Neuronal stem cell (in vitro differentiated cells): Measurements from ENCODE around the gene B9D1.
A peak's percentile ranks its signal among the peaks of the same experiment; 100 is the strongest.

Source experiments
- DNase-seq: peaks from one replicate; pipeline ENCODE4 v3.0.0-alpha.2; 2013; ENCODE audit warnings: low spot score
- H2AFZ ChIP-seq: one replicate; pipeline ENCODE4 v1.6.1; 2013; ENCODE audit warnings: mild to moderate bottlenecking, low read length, inconsistent platforms
- H2AK5ac ChIP-seq: 2 replicates; pipeline ENCODE4 v1.6.1; 2013; ENCODE audit warnings: low read depth, mild to moderate bottlenecking, inconsistent platforms, low read length, moderate library complexity, mixed read lengths
- H2BK120ac ChIP-seq: 2 replicates; pipeline ENCODE4 v1.6.1; 2013; ENCODE audit warnings: low read depth, mild to moderate bottlenecking, inconsistent platforms, low read length, moderate library complexity, mixed read lengths
- H2BK12ac ChIP-seq: one replicate; pipeline ENCODE4 v1.6.1; 2013; ENCODE audit warnings: low read length, inconsistent platforms
- H2BK15ac ChIP-seq: 2 replicates; pipeline ENCODE4 v1.6.1; 2013; ENCODE audit warnings: mild to moderate bottlenecking, low read length, inconsistent platforms, mixed read lengths
- H2BK5ac ChIP-seq: one replicate; pipeline ENCODE4 v1.6.1; 2013; ENCODE audit warnings: inconsistent platforms, mild to moderate bottlenecking, low read length, moderate library complexity
- H3K14ac ChIP-seq: one replicate; pipeline ENCODE4 v1.6.1; 2013; ENCODE audit warnings: low read length, inconsistent platforms
- H3K18ac ChIP-seq: 2 replicates; pipeline ENCODE4 v1.6.1; 2013; ENCODE audit warnings: low read length, inconsistent platforms
- H3K23ac ChIP-seq: 2 replicates; pipeline ENCODE4 v1.6.1; 2013; ENCODE audit warnings: low read depth, mild to moderate bottlenecking, mixed read lengths, low read length, inconsistent platforms; ENCODE audit not compliant: poor library complexity
- H3K27ac ChIP-seq: replicated peaks from 3 replicates; pipeline ENCODE4 v1.5.1; 2013; ENCODE audit warnings: low read length, inconsistent platforms
- H3K27me3 ChIP-seq, 3 experiments: 2 replicates each; pipeline ENCODE4 v1.6.1; 2013; ENCODE audit warnings: low read length in 3 of 3, mild to moderate bottlenecking in 2 of 3, inconsistent platforms in 1 of 3, low read depth in 1 of 3, mixed read lengths in 1 of 3, moderate library complexity in 1 of 3; ENCODE audit not compliant: control insufficient read depth in 3 of 3, insufficient read depth in 3 of 3
- H3K36me3 ChIP-seq, 2 donors: replicated peaks in 1 of 2; 2 replicates each; pipeline ENCODE4 v1.6.1; 2013; ENCODE audit warnings: low read length in 2 of 2; ENCODE audit not compliant: control insufficient read depth in 2 of 2, insufficient read depth in 2 of 2
- H3K4ac ChIP-seq: 2 replicates; pipeline ENCODE4 v1.6.1; 2013; ENCODE audit warnings: inconsistent platforms, mild to moderate bottlenecking, low read length, moderate library complexity
- H3K4me1 ChIP-seq, 2 donors: 1 replicate in 1 of 2; 2 replicates in 1 of 2; pipeline ENCODE4 v1.6.1; 2013; ENCODE audit warnings: low read length in 2 of 2, low read depth in 1 of 2; ENCODE audit not compliant: control insufficient read depth in 2 of 2, insufficient read depth in 1 of 2
- H3K4me2 ChIP-seq: one replicate; pipeline ENCODE4 v1.6.1; 2013; ENCODE audit warnings: mild to moderate bottlenecking, low read length, inconsistent platforms; ENCODE audit not compliant: insufficient read depth, poor library complexity, severe bottlenecking
- H3K4me3 ChIP-seq, 2 donors: 2 replicates each; pipeline ENCODE4 v1.5.1; 2013; ENCODE audit warnings: low read length in 2 of 2, mild to moderate bottlenecking in 2 of 2, inconsistent platforms in 1 of 2, moderate library complexity in 1 of 2
- H3K79me1 ChIP-seq: one replicate; pipeline ENCODE4 v1.6.1; 2013; ENCODE audit warnings: low read depth, mild to moderate bottlenecking, inconsistent platforms, low read length, moderate library complexity
- H3K9ac ChIP-seq: one replicate; pipeline ENCODE4 v1.6.1; 2013; ENCODE audit warnings: mild to moderate bottlenecking, low read depth, low read length, inconsistent platforms; ENCODE audit not compliant: poor library complexity
- H3K9me3 ChIP-seq, 2 donors: replicated peaks in 1 of 2; 2 replicates each; pipeline versions ENCODE3 to v1.6.1; 2013; ENCODE audit warnings: low read length in 2 of 2, mild to moderate bottlenecking in 2 of 2, inconsistent platforms in 1 of 2, low read depth in 1 of 2, mixed read lengths in 1 of 2, moderate library complexity in 1 of 2; ENCODE audit not compliant: control insufficient read depth in 2 of 2, insufficient read depth in 1 of 2
- H4K8ac ChIP-seq: one replicate; pipeline ENCODE4 v1.6.1; 2013; ENCODE audit warnings: low read depth, mild to moderate bottlenecking, inconsistent platforms, low read length, moderate library complexity
- H4K91ac ChIP-seq: one replicate; pipeline ENCODE4 v1.6.1; 2013; ENCODE audit warnings: low read length, low read depth, mild to moderate bottlenecking, inconsistent platforms; ENCODE audit not compliant: poor library complexity
- WGBS, 2 donors: extraction: QIAGEN DNeasy Blood & Tissue Kit; methylation state at CpG; one replicate each; pipeline ENCODE4 v1.1.7; 2013; ENCODE audit warnings: missing lambda C conversion rate in 2 of 2, mixed read lengths in 1 of 2; ENCODE audit not compliant: insufficient read length in 2 of 2, insufficient replicate concordance in 1 of 2; ENCODE audit errors: extremely low coverage in 2 of 2; 5-methylcytosine and 5-hydroxymethylcytosine counted together

B9D1 gene

GRCh38 chr17:19402171-19402570 lies 39.6 kb upstream of the B9D1 start:
- Histone ChIP-seq H3K79me1 (no peaks in the 10 kb centered on the region), H3K4me3 (no peak overlapping the region), H3K9me3 (no peaks in the 10 kb centered on the region), H2BK15ac (no peak overlapping the region), H3K18ac (no peak overlapping the region), H3K27ac (no peak overlapping the region), H3K4me2 (no peak overlapping the region), H3K4me1 (peaks cover 0 to 5% of the 10 kb centered on the region in 2 donors), H3K4ac (no peak overlapping the region), H3K27me3 (peaks cover 0 to 6% (median 0%) of the 10 kb centered on the region in 3 experiments), H3K14ac (no peak overlapping the region), H4K91ac (no peak overlapping the region), H2BK5ac (no peak overlapping the region), H4K8ac (no peak overlapping the region), H3K36me3 (no peaks in the 10 kb centered on the region), H3K9ac (no peak overlapping the region), H2BK120ac (no peak overlapping the region), H2BK12ac (no peak overlapping the region), H3K23ac (no peak overlapping the region), H2AK5ac (no peak overlapping the region), H2AFZ (no peak overlapping the region)
- WGBS, 2 donors: no CpG with 5 or more reads among the region's 1 CpG
- no peak for DNase-seq

DNA sequence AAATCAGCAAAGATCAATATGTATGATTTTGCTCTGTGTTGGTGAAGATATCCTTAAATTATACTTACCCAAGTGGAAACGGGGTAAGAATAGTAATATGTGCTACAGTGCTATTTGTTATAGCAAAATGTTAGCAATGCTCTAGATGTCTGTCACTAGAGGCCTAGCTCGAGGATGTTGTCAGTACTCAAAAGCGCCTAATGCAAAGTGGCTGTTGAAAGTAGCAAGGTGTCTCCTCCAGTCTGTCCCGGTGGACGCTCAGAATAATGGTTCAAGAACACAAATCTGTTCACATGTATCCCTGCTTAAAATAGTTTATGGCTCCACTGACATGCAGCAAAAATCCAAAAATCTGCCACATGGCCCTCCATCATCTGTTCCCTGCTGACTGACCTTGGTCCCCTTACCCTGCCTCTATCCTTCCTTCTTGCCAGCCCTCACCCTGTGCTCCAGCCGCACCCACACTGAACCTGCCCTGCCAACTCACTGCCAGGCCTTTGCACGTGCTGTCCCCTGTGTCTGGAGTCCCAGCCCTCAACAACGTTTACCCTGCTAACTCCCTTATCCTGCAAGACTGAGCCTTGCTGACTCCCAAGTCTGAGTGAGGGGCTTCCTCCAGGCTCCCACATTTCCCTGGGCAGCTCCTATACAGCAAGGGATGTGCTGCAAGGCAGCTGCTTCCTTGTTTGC lies 38.9 kb upstream of the B9D1 start:
- Histone ChIP-seq H3K27ac (no peak overlapping the region), H2BK5ac (no peak overlapping the region), H3K4me3 (no peak overlapping the region), H2AFZ (no peak overlapping the region), H3K27me3 (peaks cover 0 to 6% (median 0%) of the 10 kb centered on the region in 3 experiments), H2AK5ac (no peak overlapping the region), H3K79me1 (no peaks in the 10 kb centered on the region), H3K9ac (no peak overlapping the region), H3K36me3 (no peaks in the 10 kb centered on the region), H2BK12ac (no peak overlapping the region), H3K14ac (no peak overlapping the region), H2BK15ac (no peak overlapping the region), H2BK120ac (no peak overlapping the region), H3K18ac (no peak overlapping the region), H3K23ac (no peak overlapping the region), H3K4ac (no peak overlapping the region), H4K91ac (no peak overlapping the region), H3K4me2 (no peak overlapping the region), H4K8ac (no peak overlapping the region), H3K9me3 (no peaks in the 10 kb centered on the region), H3K4me1 (peaks cover 0 to 5% of the 10 kb centered on the region in 2 donors)
- WGBS, 2 donors: no CpG with 5 or more reads among the region's 8 CpGs
- DNase-seq: no peak

- no peak overlapping the region for H4K91ac ChIP-seq
- H3K4ac ChIP-seq: no peak overlapping the region
- no peak overlapping the region for H2BK12ac ChIP-seq
- no peaks in the 10 kb centered on the region for H3K36me3 ChIP-seq
- peaks cover 0 to 5% of the 10 kb centered on the region in 2 donors for H3K4me1 ChIP-seq
- no peak overlapping the region for H2AFZ ChIP-seq
- H3K4me2 ChIP-seq: no peak overlapping the region
- H3K27ac ChIP-seq: no peak overlapping the region
- no peak overlapping the region for H3K4me3 ChIP-seq
- no peak overlapping the region for H3K18ac ChIP-seq
- H2BK120ac ChIP-seq: no peak overlapping the region
- no peak overlapping the region for H2BK15ac ChIP-seq
- H3K23ac ChIP-seq: no peak overlapping the region
- H3K14ac ChIP-seq: no peak overlapping the region
- H4K8ac ChIP-seq: no peak overlapping the region
- DNase-seq: no peak
- H3K27me3 ChIP-seq: peaks cover 0 to 6% (median 0%) of the 10 kb centered on the region in 3 experiments
- H3K79me1 ChIP-seq: no peaks in the 10 kb centered on the region
- WGBS, 2 donors: no CpG with 5 or more reads among the region's 3 CpGs
- no peak overlapping the region for H2BK5ac ChIP-seq
- no peak overlapping the region for H3K9ac ChIP-seq
- peak overlapping the region; percentile 82 for H2AK5ac ChIP-seq
- no peaks in the 10 kb centered on the region for H3K9me3 ChIP-seq
Observed at GRCh38 chr17:19399750-19400450, 37.4 kb upstream of the B9D1 start.
